Effector memory CD8-positive, alpha-beta T cell (primary cell): ENCODE results near the gene UBTD2.

Experiments
- ATAC-seq: fragments of 150-1000 bp; cut with Tn5 transposase; replicated peaks from 2 replicates; pipeline ENCODE4 v1.10.0; 2021; ENCODE audit warnings: mild to moderate bottlenecking, moderate library complexity
- DNase-seq, 3 experiments: peaks; one replicate each; pipeline ENCODE4 v3.0.0; 2021
- H3K27ac Mint-ChIP-seq, 2 donors: one replicate each; pipeline ENCODE4 v1.8.0; 2022; ENCODE audit warnings: mild to moderate bottlenecking in 2 of 2, mixed read lengths in 2 of 2, moderate library complexity in 2 of 2
- H3K27me3 Mint-ChIP-seq, 2 donors: one replicate each; pipeline ENCODE4 v1.8.0; 2022; ENCODE audit warnings: mixed read lengths in 2 of 2
- H3K36me3 Mint-ChIP-seq: one replicate; pipeline ENCODE4 v1.8.0; 2022; ENCODE audit warnings: mild to moderate bottlenecking, moderate library complexity, mixed read lengths; ENCODE audit not compliant: insufficient read depth
- H3K4me1 Mint-ChIP-seq, 2 donors: one replicate each; pipeline ENCODE4 v1.8.0; 2022; ENCODE audit warnings: low read depth in 2 of 2, mixed read lengths in 2 of 2
- H3K4me3 Mint-ChIP-seq, 2 donors: one replicate each; pipeline ENCODE4 v1.8.0; 2022; ENCODE audit warnings: mild to moderate bottlenecking in 2 of 2, mixed read lengths in 2 of 2, moderate library complexity in 2 of 2
- H3K9me3 Mint-ChIP-seq, 2 donors: one replicate each; pipeline ENCODE4 v1.8.0; 2022; ENCODE audit warnings: mixed read lengths in 2 of 2

UBTD2 gene

DNA sequence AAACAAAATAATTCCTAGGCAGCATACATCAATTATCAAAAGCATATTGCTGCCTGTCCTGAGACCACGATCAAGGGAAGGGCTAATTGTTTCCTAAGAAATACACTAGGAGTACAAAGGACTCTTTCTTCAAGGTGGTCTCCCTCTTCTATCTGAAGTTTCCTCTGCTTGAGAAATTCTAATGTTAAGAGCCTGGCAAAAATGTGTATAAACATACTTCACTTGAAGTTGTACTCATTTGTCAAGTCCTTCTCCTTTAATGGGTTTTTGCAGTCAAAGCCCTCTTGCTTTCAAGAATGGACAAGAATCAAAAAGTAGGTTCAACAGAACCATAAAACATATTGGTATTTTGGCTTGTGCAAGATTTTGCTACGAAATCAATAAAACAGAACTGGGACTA is 31.1 kb downstream of the UBTD2 start:
- H3K9me3 Mint-ChIP-seq, result peaks cover 0 to 3% of the 10 kb centered on the region in 2 donors
- H3K36me3 Mint-ChIP-seq, result peaks cover 3% of the 10 kb centered on the region

DNA sequence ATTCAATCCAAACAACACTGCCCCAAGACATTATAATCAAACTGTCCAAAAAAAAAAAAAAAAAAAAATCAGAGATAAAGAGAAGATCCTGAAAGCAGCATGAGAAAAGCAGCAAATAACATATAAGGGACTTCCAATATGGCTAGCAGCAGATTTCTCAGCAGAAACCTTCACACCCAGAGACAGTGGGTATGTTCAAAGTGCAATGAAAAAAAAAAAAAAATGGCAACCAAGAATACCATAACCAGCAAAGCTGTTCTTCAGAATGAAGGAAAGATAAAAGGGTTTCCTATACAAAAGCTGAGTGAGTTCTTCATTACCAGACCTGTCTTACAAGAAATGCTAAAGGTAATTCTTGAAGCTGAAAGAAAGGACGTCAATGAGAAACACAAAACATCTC is 32.1 kb downstream of the UBTD2 start:
- Mint-ChIP-seq H3K27me3 (no peaks in the 10 kb centered on the region), H3K36me3 (peaks cover 3% of the 10 kb centered on the region), H3K4me1 (peaks cover 5 to 9% of the 10 kb centered on the region in 2 donors), H3K9me3 (peaks cover 0 to 3% of the 10 kb centered on the region in 2 donors), H3K27ac (no peak overlapping the region), H3K4me3 (no peak overlapping the region)
- ATAC-seq (no peak), DNase-seq (no peak)

More for the DNA sequence above, 31.1 kb downstream of the UBTD2 start:
- no peak overlapping the region for H3K4me3 Mint-ChIP-seq
- H3K4me1 Mint-ChIP-seq, result peaks cover 0 to 4% of the 10 kb centered on the region in 2 donors
- no peak for DNase-seq
- no peak overlapping the region for H3K27ac Mint-ChIP-seq
- no peaks in the 10 kb centered on the region for H3K27me3 Mint-ChIP-seq
- no peak for ATAC-seq

DNA sequence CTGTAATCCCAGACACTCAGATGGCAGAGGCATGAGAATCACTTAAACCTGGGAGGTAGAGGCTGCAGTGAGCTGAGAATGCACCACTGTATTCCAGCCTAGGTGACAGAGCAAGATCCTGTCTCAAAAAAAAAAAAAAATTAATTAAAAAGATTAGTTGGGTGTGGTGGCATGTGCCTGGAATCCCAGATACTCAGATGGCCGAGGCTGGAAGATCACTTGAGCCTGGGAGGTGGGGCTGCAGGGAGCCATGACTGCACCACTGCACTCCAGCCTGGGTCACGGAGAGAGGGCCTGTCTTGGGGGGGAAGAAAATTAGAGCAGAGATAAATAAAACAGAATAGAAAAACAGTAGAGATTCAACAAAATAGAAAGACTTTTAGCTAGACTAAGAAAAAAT is 34.9 kb downstream of the UBTD2 start:
- Mint-ChIP-seq H3K27me3 (no peaks in the 10 kb centered on the region), H3K27ac (no peak overlapping the region), H3K36me3 (peaks cover 3% of the 10 kb centered on the region), H3K4me3 (no peak overlapping the region), H3K4me1 (peaks cover 5 to 9% of the 10 kb centered on the region in 2 donors), H3K9me3 (peaks cover 0 to 3% of the 10 kb centered on the region in 2 donors)
- DNase-seq, result no peak
- ATAC-seq, result no peak

DNA sequence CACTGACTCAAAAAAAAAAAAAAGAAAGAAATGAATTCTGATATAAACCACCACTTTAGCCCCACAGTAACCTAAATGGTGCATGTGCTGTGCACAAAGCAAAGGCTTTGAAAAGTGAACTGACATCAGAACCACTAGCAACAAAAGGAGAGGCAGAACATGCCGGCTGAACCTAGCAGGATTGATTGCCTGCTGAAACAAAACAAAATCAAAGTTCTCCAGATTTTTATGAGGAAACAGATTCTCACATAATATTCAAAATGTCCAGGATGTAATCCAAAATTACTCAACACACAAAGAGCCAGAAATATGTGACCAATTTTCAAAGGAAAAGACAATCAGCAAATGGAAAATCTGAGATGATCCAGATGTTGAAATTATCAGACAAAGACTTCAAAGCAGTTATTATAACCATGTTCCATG is 37.9 kb downstream of the UBTD2 start:
- Mint-ChIP-seq H3K36me3 (peaks cover 2% of the 10 kb centered on the region), H3K9me3 (no peaks in the 10 kb centered on the region), H3K27me3 (no peaks in the 10 kb centered on the region), H3K27ac (no peak overlapping the region), H3K4me1 (peaks cover 5 to 9% of the 10 kb centered on the region in 2 donors), H3K4me3 (no peak overlapping the region)
- ATAC-seq (no peak), DNase-seq (no peak)

DNA sequence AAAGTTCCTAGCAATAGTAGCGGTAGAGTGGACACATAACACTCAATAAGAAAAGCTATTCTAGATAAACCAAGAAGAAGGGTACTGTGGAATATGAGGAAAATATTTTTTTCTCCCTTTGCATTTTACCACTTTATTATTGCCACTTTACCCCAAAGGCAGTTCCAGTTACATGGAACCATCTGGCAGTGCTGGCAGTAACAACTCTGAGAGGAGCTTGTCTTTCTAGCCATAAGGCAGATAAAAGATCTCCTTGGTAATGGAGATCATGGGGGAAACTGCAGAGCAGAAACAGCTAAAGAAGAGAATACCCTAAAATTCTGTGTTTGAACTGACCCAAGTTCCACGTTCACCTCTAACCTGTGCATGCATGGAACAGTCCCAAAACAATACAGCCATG is 38.5 kb downstream of the UBTD2 start:
- DNase-seq, result no peak
- Mint-ChIP-seq H3K4me1 (peaks cover 5 to 9% of the 10 kb centered on the region in 2 donors), H3K4me3 (no peak overlapping the region), H3K27me3 (no peaks in the 10 kb centered on the region), H3K27ac (no peak overlapping the region), H3K9me3 (no peaks in the 10 kb centered on the region), H3K36me3 (no peaks in the 10 kb centered on the region)
- ATAC-seq, result no peak

DNA sequence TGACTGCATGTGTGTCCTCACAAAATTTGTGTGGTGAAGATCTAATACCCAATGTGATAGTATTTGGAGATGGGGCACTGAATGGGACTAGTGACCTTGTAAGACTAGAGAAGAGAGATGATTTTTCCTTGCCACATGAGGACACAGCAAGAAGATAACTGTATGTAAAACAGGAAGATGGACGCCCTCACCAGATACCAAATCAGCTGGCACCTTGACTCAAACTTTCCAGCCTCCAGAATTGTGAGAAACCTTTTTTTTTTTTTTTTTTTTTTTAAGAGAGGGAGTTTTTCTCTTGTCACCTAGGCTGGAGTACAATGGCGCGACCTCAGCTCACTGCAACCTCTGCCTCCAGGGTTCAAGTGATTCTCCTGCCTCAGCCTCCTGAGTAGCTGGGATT is 40.3 kb downstream of the UBTD2 start:
- no peak overlapping the region for H3K27ac Mint-ChIP-seq
- H3K9me3 Mint-ChIP-seq, result no peaks in the 10 kb centered on the region
- no peaks in the 10 kb centered on the region for H3K27me3 Mint-ChIP-seq
- H3K4me3 Mint-ChIP-seq, result no peak overlapping the region
- DNase-seq (no peak), ATAC-seq (no peak)
- H3K4me1 Mint-ChIP-seq, result peaks cover 7 to 11% of the 10 kb centered on the region in 2 donors
- H3K36me3 Mint-ChIP-seq, result no peaks in the 10 kb centered on the region

DNA sequence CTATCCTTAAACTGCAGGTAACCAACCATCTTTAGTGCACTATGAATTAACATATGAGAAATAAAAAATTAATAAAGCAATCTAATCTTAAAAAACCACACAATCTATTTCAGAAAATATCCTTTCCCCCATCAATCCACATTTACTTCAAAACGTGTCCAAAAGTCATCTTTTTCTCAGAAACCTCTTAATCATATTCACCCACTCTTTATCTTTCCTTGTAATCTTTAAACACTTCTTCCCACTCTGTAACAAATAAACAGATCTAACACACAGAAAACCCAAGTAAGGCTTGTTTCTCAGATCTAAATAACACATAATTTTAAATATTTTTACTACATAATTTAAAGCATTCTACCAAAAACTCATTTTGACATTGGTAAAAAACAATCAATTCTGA is 45.2 kb downstream of the UBTD2 start:
- Mint-ChIP-seq H3K27me3 (no peaks in the 10 kb centered on the region), H3K9me3 (no peaks in the 10 kb centered on the region), H3K36me3 (no peaks in the 10 kb centered on the region), H3K4me3 (no peak overlapping the region), H3K4me1 (peaks cover 6 to 19% of the 10 kb centered on the region in 2 donors), H3K27ac (peak overlapping the region in 1 of 2 donors; percentile 27)
- no peak for DNase-seq
- no peak for ATAC-seq

DNA sequence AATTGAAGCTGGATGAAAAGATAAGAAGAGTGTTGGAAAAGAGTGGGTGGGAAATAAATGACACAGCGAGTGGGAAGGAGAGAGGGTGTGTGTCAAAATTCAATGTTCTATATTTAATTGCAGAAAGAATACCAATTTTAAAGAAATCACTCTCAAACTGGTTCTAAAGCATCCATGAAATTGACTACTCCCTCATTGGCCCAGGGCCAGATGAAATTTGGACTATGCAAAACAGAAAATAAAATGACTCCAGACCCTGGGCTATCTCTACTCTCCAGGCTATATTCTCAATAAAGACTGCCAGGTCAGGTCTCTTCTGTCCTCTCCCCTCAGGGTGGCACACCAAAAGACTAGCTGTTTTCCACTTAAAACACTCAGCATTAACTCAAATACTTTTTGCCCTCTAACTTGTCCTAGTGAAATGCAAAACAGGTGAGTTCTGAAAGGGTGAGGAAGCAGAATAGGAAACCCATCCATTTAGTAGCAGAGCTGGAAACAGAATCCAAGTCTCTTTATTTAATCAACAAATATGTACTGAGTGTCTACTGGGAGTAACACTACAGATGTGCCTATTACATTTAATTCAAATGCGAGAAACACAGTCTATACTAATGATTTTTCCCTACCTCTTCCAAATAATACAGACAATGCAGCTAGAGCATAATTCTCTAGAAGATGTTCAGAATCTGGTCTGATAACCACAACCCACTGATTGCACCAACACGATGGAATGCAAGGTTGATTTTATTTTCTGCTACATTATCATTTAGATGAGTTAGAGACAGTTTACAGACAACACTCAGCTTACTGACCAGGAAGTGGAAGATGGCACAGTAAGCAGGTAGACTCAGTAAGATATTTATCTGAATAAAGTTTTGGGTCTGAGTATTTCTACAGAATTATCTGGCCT is 47.5 kb downstream of the UBTD2 start:
- Mint-ChIP-seq H3K27ac (peak overlapping the region; percentile 21 to 58), H3K36me3 (peaks cover 16% of the 10 kb centered on the region), H3K9me3 (no peaks in the 10 kb centered on the region), H3K27me3 (no peaks in the 10 kb centered on the region), H3K4me3 (no peak overlapping the region), H3K4me1 (peaks cover 6 to 19% of the 10 kb centered on the region in 2 donors)
- ATAC-seq (no peak), DNase-seq (no peak)

DNA sequence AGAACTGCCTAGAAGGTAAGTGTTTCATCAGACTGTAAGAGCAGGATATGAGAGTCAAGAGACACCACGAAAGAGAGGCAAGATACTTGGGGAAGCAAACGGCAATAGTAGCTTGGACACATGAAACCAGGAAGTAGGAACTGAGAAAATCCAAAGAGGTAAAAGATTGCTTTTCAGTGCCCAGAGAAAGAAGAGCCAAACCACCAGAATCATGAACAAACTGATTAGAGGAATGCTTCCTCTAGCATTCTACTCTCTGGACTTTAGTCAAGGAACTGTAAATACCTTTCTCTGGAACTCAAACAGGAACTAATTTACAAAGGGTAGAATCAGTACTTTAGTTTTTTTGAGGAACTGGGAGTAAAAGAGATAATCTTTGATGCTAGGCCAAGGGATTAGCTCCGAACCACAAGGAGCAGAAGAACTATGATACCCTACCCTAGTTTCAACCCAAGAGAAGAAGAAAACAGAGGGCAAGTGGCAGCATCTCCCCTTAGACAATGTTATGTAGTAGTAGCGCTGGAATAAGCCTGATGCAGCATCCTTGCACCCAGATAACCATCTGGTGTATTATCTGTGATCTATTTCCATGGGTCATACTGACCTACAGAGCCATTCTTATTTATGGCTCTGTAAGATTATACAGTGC is 48.3 kb downstream of the UBTD2 start:
- ATAC-seq, result no peak
- no peak for DNase-seq
- Mint-ChIP-seq H3K27ac (peak overlapping the region in 1 of 2 donors; percentile 58), H3K36me3 (peaks cover 16% of the 10 kb centered on the region), H3K4me1 (peaks cover 6 to 19% of the 10 kb centered on the region in 2 donors), H3K9me3 (no peaks in the 10 kb centered on the region), H3K27me3 (no peaks in the 10 kb centered on the region), H3K4me3 (no peak overlapping the region)

DNA sequence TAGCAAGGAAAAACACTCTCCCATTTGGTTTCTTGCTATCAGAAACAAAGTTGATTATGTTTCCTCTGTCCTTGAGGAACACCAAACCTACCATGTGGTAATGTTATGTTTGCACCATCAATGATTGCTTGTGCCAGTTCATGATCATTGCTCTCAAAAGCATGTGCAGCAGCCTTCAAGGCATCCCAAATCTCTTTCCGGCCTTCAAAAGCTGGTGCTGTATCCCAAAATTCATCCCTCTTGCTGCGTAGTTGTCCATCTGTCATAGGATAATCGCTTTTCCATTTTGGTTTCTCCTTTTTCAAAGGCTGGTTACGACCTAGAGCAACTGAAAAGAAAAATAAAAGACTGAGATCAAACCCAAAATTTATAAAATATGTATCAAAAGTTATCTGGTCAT is 49.5 kb downstream of the UBTD2 start:
- H3K27ac Mint-ChIP-seq, result no peak overlapping the region
- peaks cover 16% of the 10 kb centered on the region for H3K36me3 Mint-ChIP-seq
- H3K4me3 Mint-ChIP-seq, result no peak overlapping the region
- no peaks in the 10 kb centered on the region for H3K27me3 Mint-ChIP-seq
- peaks cover 6 to 19% of the 10 kb centered on the region in 2 donors for H3K4me1 Mint-ChIP-seq
- ATAC-seq (no peak), DNase-seq (no peak)
- no peaks in the 10 kb centered on the region for H3K9me3 Mint-ChIP-seq

DNA sequence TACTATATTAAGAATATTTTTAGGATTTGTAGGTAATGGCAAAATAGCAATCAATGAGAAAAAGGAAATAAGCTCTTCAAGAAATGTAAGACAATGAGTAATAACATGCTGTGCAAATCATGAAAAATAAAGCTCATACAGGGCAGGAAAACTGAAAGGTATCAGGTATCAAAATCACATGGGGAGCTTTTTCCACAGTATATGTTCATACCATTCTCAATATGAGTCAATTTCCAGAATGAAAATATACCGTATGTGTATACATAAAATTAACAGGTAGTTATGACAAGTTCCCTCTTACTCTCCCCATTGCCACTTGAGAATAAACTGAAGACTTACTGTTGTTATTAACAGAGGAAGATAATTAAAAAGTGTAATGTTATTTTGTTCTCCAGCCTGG is 53.7 kb downstream of the UBTD2 start:
- Mint-ChIP-seq H3K9me3 (no peaks in the 10 kb centered on the region), H3K27me3 (no peaks in the 10 kb centered on the region), H3K27ac (no peak overlapping the region), H3K36me3 (peaks cover 21% of the 10 kb centered on the region), H3K4me1 (peaks cover 0 to 6% of the 10 kb centered on the region in 2 donors), H3K4me3 (no peak overlapping the region)
- ATAC-seq (no peak), DNase-seq (no peak)

DNA sequence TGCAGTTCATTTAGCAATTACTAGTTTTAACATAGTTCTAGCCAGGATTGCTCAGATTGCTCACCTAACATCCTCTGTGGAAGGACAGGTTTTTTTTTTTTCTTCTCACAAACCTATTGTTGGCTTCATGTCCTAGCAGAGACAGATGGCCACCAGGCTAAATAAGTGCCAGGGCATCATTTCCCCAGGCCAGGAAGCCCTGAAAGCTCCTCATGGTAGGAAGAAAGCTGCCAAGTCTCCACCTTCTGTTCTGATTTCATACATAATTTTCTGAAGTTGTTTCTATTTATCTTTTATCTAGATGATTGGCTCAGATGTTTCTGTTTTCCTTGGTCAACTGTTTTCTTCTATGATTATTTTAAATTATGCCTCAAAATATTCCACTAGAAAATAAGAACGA is 58.6 kb downstream of the UBTD2 start:
- Mint-ChIP-seq H3K9me3 (no peaks in the 10 kb centered on the region), H3K27me3 (no peaks in the 10 kb centered on the region), H3K4me1 (peaks cover 7 to 16% of the 10 kb centered on the region in 2 donors), H3K27ac (peak overlapping the region; percentile 7 to 79), H3K36me3 (peaks cover 13% of the 10 kb centered on the region), H3K4me3 (no peak overlapping the region)
- DNase-seq (no peak), ATAC-seq (no peak)

DNA sequence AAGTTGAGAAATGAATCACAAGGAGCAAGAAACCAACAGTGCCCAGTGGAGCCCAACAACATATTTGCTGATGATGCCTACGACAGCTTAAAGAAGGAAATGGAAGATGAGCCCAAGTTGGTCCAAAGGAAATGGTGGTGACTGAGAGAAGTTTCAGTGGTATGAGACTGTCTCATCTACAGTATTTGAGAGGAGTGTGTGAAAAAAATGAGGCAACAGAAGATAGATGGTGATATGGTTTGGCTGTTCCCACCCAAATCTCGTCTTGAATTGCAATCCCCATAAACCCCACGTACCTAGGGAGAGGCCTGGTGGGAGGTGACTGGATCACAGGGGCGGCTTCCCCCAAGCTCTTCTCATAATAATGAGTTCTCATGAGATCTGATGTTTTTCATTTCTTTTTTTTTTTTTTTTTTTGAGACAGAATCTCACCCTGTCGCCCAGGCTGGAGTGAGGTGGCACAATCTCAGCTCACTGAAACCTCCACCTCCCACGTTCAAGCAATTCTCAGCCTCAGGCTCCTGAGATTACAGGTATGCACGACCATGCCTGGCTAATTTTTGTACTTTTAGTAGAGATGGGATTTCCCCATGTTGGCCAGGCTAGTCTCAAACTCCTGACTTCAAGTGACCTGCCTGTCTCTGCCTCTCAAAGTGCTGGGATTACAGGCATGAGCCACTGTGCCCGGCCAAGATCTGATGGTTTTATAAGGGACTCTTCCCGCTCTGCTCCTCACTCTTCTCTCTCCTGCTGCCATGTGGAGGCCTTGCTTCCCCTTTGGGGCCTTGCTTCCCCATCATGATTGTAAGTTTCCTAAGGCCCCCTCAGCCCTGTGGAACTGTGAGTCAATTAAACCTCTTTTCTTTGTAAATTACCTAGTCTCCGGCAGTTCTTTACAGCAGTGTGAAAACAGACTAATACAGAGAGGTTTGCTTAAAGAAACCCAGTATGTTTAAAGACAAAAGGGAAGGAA is 59.4 kb downstream of the UBTD2 start:
- peaks cover 7 to 16% of the 10 kb centered on the region in 2 donors for H3K4me1 Mint-ChIP-seq
- H3K27me3 Mint-ChIP-seq, result no peaks in the 10 kb centered on the region
- ATAC-seq (no peak), DNase-seq (no peak)
- H3K36me3 Mint-ChIP-seq, result peaks cover 13% of the 10 kb centered on the region
- H3K4me3 Mint-ChIP-seq, result no peak overlapping the region
- peak overlapping the region; percentile 7 to 79 for H3K27ac Mint-ChIP-seq
- no peaks in the 10 kb centered on the region for H3K9me3 Mint-ChIP-seq
